SK-N-SH (cell line): ENCODE data around the gene INPP5A.

Experiments
- CHD2 ChIP-seq: fragments of 150-350 bp; IDR thresholded peaks from 2 replicates; pipeline ENCODE4 v1.6.1; 2018; ENCODE audit warnings: low read length; ENCODE audit not compliant: partially characterized antibody
- CTCF ChIP-seq: fragments of 200-600 bp; sonication (generic); IDR thresholded peaks from 2 replicates; pipeline ENCODE4 v1.6.1; 2017; ENCODE audit warnings: antibody characterized with exemption, mild to moderate bottlenecking, moderate library complexity
- EP300 ChIP-seq, 2 experiments: IDR thresholded peaks; 2 replicates each; pipeline versions ENCODE4 v1.4.0 to v1.6.1; 2012; ENCODE audit warnings: borderline replicate concordance in 1 of 2, low read depth in 1 of 2, low read length in 1 of 2
- FOXJ3 ChIP-seq: sonication (generic); formaldehyde crosslinking; IDR thresholded peaks from 2 replicates; pipeline ENCODE4 v1.5.1; 2020; ENCODE audit warnings: mild to moderate bottlenecking, missing genetic modification reagents
- GATA2 ChIP-seq: sonication (generic); formaldehyde crosslinking; IDR thresholded peaks from 2 replicates; pipeline ENCODE4 v1.5.0; 2020; ENCODE audit warnings: mild to moderate bottlenecking, missing genetic modification reagents
- NRF1 ChIP-seq: IDR thresholded peaks from 2 replicates; pipeline ENCODE4 v1.6.1; 2012; ENCODE audit warnings: low read depth, mild to moderate bottlenecking, low read length
- POLR2AphosphoS5 ChIP-seq: IDR thresholded peaks from 2 replicates; pipeline ENCODE4 v1.6.1; 2012; ENCODE audit warnings: low read depth, low read length
- REST ChIP-seq: IDR thresholded peaks from 2 replicates; pipeline ENCODE4 v1.6.1; 2012; ENCODE audit warnings: mild to moderate bottlenecking, low read depth, low read length, moderate library complexity
- RFX5 ChIP-seq: IDR thresholded peaks from 2 replicates; pipeline ENCODE4 v1.6.1; 2012; ENCODE audit warnings: mild to moderate bottlenecking, improper control_type of control experiment, low read length
- SIN3A ChIP-seq: IDR thresholded peaks from 2 replicates; pipeline ENCODE4 v1.6.1; 2012; ENCODE audit warnings: low read depth, mild to moderate bottlenecking, low read length, moderate library complexity, borderline replicate concordance
- SMC3 ChIP-seq: IDR thresholded peaks from 2 replicates; pipeline ENCODE4 v1.6.1; 2012; ENCODE audit warnings: low read depth, low read length, improper control_type of control experiment
- TEAD4 ChIP-seq: IDR thresholded peaks from 2 replicates; pipeline ENCODE4 v1.4.0; 2012; ENCODE audit warnings: mild to moderate bottlenecking, borderline replicate concordance; ENCODE audit not compliant: insufficient read depth

- TF ChIP-seq CTCF (no peak), FOXJ3 (CRISPR knock-in tag) (no peak), EP300 (IDR thresholded peaks at IDR 0.05; ENCODE audit: borderline replicate concordance in 1 of 2, low read depth in 1 of 2, low read length in 1 of 2) (no peak), NRF1 (no peak), REST (no peak), SMC3 (no peak), POLR2AphosphoS5 (no peak), RFX5 (no peak), TEAD4 (no peak), CHD2 (no peak), GATA2 (CRISPR knock-in tag) (no peak), SIN3A (no peak)
Measured at GRCh38 chr10:132591166-132591971, 53.8 kb downstream of the INPP5A start.
